Spinal cord (tissue), 10 donors: ENCODE measurements around the gene TSHZ2. TPM values are rescaled to one million over a fixed set of nuclear protein-coding genes. Genes with fewer than 3 reads are reported as not detected.
A peak's percentile ranks its signal among the peaks of the same experiment; 100 is the strongest.

ENCODE experiments used
- DNase-seq, 6 donors: peaks; one replicate each; pipeline versions ENCODE4 v3.0.0 to v3.0.0-alpha.2; 2013 to 2015; ENCODE audit warnings: low spot score in 6 of 6, low read depth in 4 of 6
- H3K27ac ChIP-seq: one replicate; pipeline ENCODE4 v1.5.1; 2013; ENCODE audit warnings: low read depth, low read length, control low read depth
- H3K27me3 ChIP-seq: one replicate; pipeline ENCODE4 v1.6.1; 2013; ENCODE audit warnings: low read length; ENCODE audit not compliant: control insufficient read depth, insufficient read depth
- H3K36me3 ChIP-seq: one replicate; pipeline ENCODE4 v1.6.1; 2013; ENCODE audit warnings: low read length; ENCODE audit not compliant: control insufficient read depth, insufficient read depth
- H3K4me1 ChIP-seq: one replicate; pipeline ENCODE4 v1.6.1; 2013; ENCODE audit warnings: low read length; ENCODE audit not compliant: control insufficient read depth, insufficient read depth
- H3K4me3 ChIP-seq: one replicate; pipeline ENCODE4 v1.5.1; 2013; ENCODE audit warnings: low read depth, low read length, control low read depth
- H3K9me3 ChIP-seq: one replicate; pipeline ENCODE4 v1.6.1; 2013; ENCODE audit warnings: low read length; ENCODE audit not compliant: control insufficient read depth, insufficient read depth
- WGBS: methylation state at CpG from one replicate; pipeline ENCODE4 v1.1.5; 2013; ENCODE audit warnings: missing lambda C conversion rate; ENCODE audit not compliant: insufficient coverage; 5-methylcytosine and 5-hydroxymethylcytosine counted together
- polyA plus RNA-seq, 2 donors: library from polyadenylated mRNA; unstranded; fragments of 120-200 nt; gene quantifications; one replicate each; pipeline ENCODE4 v1.2.1, GENCODE V29; 2013; ENCODE audit not compliant: insufficient read length in 2 of 2
- total RNA-seq, 2 donors: library from RNA; depleted of rRNA in 1 of 2; stranded (reverse); fragments of 120-200 nt in 1 of 2; fragments of >200 nt in 1 of 2; gene quantifications; one replicate each; pipeline versions ENCODE4 v1.2.3 to v1.2.4, GENCODE V29; 2013 to 2014
- donor health status: healthy.

TSHZ2 gene
- total and polyA plus RNA-seq, 4 donors, result 11.8 to 33.0 (median 25.7) TPM

DNA sequence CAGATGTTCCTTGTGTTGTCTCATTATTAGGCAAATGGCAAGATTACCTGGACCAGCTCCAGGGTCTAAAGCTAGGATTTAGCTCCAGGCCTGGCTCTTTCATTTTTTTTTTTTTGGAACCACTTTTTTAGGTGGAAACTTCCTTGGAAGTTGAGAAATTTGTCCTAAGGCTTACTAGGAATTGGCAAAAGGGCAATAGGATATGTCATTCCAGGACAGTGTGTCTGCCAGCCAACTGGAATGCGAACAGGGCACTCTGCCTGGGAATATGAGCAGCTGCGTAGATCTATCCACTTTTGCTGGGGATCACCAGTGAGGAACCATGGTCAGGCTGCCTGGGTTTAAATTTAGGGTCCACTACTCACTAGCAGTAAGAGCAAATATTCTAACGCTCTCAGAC lies 304.0 kb downstream of the TSHZ2 start:
- WGBS, result 93% methylated on average over 2 of the region's 3 CpGs
- DNase-seq, result no peak
- no peaks in the 10 kb centered on the region for H3K27me3 ChIP-seq
- H3K9me3 ChIP-seq, result no peaks in the 10 kb centered on the region
- no peaks in the 10 kb centered on the region for H3K4me1 ChIP-seq
- no peak overlapping the region for H3K27ac ChIP-seq
- no peak overlapping the region for H3K4me3 ChIP-seq
- peaks cover 2% of the 10 kb centered on the region for H3K36me3 ChIP-seq

- Histone ChIP-seq H3K27ac (no peak overlapping the region), H3K4me1 (no peaks in the 10 kb centered on the region), H3K4me3 (no peak overlapping the region), H3K36me3 (peaks cover 2% of the 10 kb centered on the region), H3K27me3 (no peaks in the 10 kb centered on the region), H3K9me3 (no peaks in the 10 kb centered on the region)
- DNase-seq, result no peak
- no CpG with 5 or more reads among the region's 1 CpG for WGBS
Measured at GRCh38 chr20:53278555-53278954, 306.4 kb downstream of the TSHZ2 start.

DNA sequence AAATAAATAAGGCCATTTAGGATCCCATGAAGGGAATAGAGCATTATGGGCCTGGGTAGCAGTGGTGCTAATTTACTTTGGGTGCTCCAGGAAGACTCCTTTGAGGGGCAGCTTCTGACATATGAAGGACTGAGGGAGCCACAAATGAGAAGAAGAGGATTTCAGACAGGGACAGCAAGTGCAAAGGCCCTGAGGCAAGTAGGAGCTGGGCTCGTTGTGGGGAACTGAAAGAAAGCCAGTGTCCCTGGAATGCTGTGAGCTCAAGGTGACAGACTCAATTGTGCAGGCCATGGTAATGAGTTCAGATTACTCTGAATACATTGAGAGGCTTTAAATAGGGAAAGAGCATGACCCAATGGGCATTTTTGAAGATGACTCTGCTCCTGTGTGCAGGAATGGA lies 307.6 kb downstream of the TSHZ2 start:
- no peaks in the 10 kb centered on the region for H3K4me1 ChIP-seq
- no peaks in the 10 kb centered on the region for H3K27me3 ChIP-seq
- 63% methylated on average over 1 of the region's 1 CpG for WGBS
- H3K4me3 ChIP-seq, result no peak overlapping the region
- no peak for DNase-seq
- no peak overlapping the region for H3K27ac ChIP-seq
- H3K9me3 ChIP-seq, result no peaks in the 10 kb centered on the region
- H3K36me3 ChIP-seq, result no peaks in the 10 kb centered on the region

DNA sequence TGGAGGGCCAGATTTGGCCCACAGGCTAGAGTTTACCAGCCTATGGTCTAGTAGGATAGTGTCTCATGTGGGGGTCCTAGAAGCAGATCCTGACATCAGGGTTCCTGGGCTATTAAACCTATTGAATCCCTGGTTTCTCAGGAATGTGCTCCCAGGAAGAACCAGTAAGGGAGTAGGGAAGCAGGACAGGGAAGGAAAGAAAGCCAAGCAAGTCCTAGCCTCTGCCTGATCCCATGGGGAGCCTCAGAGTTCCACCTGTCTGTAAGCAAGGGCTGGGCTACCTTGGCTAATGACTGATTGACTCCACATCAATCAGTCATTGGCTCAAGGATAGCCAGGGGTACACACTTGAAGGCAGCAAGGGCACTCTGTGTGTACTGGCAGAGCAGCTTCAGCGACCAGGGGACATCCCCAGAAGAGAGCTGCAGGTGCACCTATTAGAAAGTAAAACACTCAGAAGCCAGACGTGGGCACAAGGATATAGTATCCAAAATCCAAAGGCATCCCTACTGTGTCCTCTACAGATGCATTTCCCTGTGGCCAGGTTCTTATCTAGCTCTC lies 309.5 kb downstream of the TSHZ2 start:
- Histone ChIP-seq H3K27me3 (no peaks in the 10 kb centered on the region), H3K27ac (no peak overlapping the region), H3K4me1 (no peaks in the 10 kb centered on the region), H3K9me3 (no peaks in the 10 kb centered on the region), H3K36me3 (no peaks in the 10 kb centered on the region), H3K4me3 (no peak overlapping the region)
- DNase-seq, result no peak
- WGBS, result 65% methylated on average over 2 of the region's 2 CpGs

DNA sequence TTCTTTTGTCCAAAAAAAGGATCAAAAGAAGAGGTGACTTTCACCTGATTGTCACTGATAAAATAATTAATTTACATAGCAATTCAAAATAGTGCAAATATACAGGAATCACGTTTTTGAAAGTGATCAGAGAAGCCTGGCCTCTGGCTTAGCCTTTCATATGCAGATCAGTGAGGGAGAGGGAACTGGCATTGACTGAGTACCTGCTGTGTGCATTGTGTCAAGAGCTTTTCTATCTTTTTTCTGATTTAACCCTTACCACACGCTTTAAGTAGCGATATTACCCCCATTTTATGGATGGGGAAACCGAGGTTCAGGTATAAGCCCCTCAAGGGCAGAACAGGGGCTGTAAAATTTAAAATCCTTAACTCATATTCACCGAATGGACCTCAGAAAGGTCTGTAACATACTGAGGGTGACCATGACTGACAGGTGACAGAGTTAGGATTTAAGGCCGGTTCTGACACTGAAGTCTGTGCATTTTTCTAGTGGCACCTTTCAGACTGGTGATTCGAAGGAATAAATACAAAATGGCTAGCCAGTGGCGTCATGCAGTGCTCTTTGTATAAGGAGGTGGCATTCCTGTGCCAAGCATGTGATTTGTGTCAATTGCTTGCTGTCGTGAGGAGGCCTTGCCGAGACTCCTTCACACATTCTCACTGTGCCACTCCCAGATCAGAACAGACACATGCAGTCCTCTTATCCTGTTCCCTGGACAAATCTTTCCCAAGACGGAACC lies 310.2 kb downstream of the TSHZ2 start:
- no peaks in the 10 kb centered on the region for H3K4me1 ChIP-seq
- H3K9me3 ChIP-seq, result no peaks in the 10 kb centered on the region
- H3K36me3 ChIP-seq, result no peaks in the 10 kb centered on the region
- H3K27ac ChIP-seq, result no peak overlapping the region
- no peaks in the 10 kb centered on the region for H3K27me3 ChIP-seq
- no peak overlapping the region for H3K4me3 ChIP-seq
- WGBS, result 48% methylated on average over 5 of the region's 11 CpGs
- no peak for DNase-seq

- Histone ChIP-seq H3K4me1 (no peaks in the 10 kb centered on the region), H3K36me3 (no peaks in the 10 kb centered on the region), H3K27me3 (no peaks in the 10 kb centered on the region), H3K9me3 (no peaks in the 10 kb centered on the region), H3K4me3 (no peak overlapping the region), H3K27ac (no peak overlapping the region)
- no peak for DNase-seq
- WGBS, result 43% methylated on average over 1 of the region's 2 CpGs
Measured at GRCh38 chr20:53283011-53283410, 310.9 kb downstream of the TSHZ2 start.

DNA sequence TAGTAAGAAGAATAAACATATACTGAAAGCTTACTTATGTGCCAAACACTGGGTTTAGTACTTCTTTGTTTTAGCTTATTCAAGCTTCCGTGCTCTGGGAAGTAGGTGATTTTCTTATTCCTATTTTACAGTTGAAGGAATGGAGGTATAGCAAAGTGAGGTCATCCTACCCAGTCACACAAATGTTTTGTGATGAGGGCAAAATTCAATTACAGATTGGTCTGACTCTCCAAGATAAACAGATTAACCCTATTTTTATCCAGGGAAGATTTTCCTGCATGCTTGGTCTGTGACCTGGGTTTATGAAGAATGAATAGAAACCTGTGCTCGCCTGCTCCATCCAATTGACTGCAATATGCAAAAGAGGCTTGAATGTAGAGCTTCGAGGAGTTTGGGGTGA lies 311.4 kb downstream of the TSHZ2 start:
- DNase-seq, result no peak
- no peaks in the 10 kb centered on the region for H3K27me3 ChIP-seq
- no peaks in the 10 kb centered on the region for H3K9me3 ChIP-seq
- H3K36me3 ChIP-seq, result no peaks in the 10 kb centered on the region
- 83% methylated on average over 1 of the region's 3 CpGs for WGBS
- no peaks in the 10 kb centered on the region for H3K4me1 ChIP-seq
- H3K4me3 ChIP-seq, result no peak overlapping the region
- no peak overlapping the region for H3K27ac ChIP-seq

- Histone ChIP-seq H3K27me3 (no peaks in the 10 kb centered on the region), H3K9me3 (no peaks in the 10 kb centered on the region), H3K4me3 (no peak overlapping the region), H3K4me1 (no peaks in the 10 kb centered on the region), H3K36me3 (no peaks in the 10 kb centered on the region), H3K27ac (no peak overlapping the region)
- peak in 2 of 6 donors; percentile 63 to 87 for DNase-seq
- WGBS, result no CpG with 5 or more reads among the region's 11 CpGs
Measured at GRCh38 chr20:53284256-53284655, 312.1 kb downstream of the TSHZ2 start.

GRCh38 chr20:53284696-53285095 lies 312.5 kb downstream of the TSHZ2 start:
- Histone ChIP-seq H3K27me3 (no peaks in the 10 kb centered on the region), H3K27ac (no peak overlapping the region), H3K4me1 (no peaks in the 10 kb centered on the region), H3K36me3 (no peaks in the 10 kb centered on the region), H3K9me3 (no peaks in the 10 kb centered on the region), H3K4me3 (no peak overlapping the region)
- WGBS, result 68% methylated on average over 9 of the region's 11 CpGs
- peak in 1 of 6 donors; percentile 55 for DNase-seq

DNA sequence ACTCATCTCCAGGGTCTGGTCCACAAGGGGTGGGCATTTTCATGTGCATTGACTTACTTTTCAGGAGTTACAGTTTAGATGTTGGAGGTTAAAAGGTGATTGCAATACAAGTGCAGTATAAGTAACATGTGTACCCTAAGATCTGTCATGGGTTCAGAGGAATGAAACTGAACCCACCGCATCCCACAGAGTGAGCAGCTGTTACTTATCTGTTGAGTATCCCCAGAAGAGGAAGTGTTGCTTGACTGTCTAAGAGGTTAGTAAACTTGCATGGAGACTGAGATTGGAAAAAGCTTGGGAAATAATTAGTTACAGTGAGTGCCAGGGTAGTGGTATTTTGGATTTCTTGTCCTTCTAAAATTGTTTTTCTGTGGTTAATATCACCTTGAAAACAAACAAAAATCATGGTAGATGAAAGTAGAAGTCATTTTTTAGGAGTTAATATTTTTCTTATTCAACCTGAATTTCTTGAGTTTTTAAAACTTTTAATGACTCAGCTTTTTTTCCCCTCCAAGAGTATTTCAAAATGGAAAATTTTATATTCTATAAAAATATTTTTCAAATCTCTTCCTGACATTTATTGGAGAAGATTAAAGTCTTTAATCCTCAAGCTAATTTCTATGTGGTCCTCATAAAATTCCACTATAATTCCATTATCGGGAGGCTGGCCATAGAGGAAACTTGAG lies 315.3 kb downstream of the TSHZ2 start:
- Histone ChIP-seq H3K4me3 (no peak overlapping the region), H3K27ac (no peak overlapping the region), H3K4me1 (no peaks in the 10 kb centered on the region), H3K36me3 (no peaks in the 10 kb centered on the region), H3K27me3 (no peaks in the 10 kb centered on the region), H3K9me3 (no peaks in the 10 kb centered on the region)
- 90% methylated on average over 1 of the region's 2 CpGs for WGBS
- peak in 1 of 6 donors; percentile 45 for DNase-seq
